Measurements from ENCODE around the gene ABCC4.

- TF ChIP-seq EZH2 (IDR thresholded peaks at IDR 0.05; ENCODE audit: low read depth) (no peak), CTCF (conservative IDR thresholded peaks at IDR 0.05) (no peak)
Observed at GRCh38 chr13:95269756-95270155, 31.5 kb downstream of the ABCC4 start.

Data from PC-9 (cell line).